SK-N-SH (cell line): ENCODE data around the gene WRAP73. TPM values are rescaled to one million over a fixed set of nuclear protein-coding genes. Genes with fewer than 3 reads are reported as not detected.
A peak's percentile ranks its signal among the peaks of the same experiment; 100 is the strongest.
"Not testable (repeated sequence)": the region's sequence is repeated elsewhere in the genome, so short reads cannot be mapped to it uniquely, and the experiment has no call there.

Experiments used
- CTCF ChIA-PET: fragments of 300-600, 350-600 bp; formaldehyde crosslinking; extraction: SDS; loops from one replicate; lab custom pipeline; 2021; lab: Yijun Ruan, JAX
- POLR2A ChIA-PET: fragments of 350-600 bp; sonication (Branson Sonifier 250); formaldehyde crosslinking; extraction: SDS; loops from one replicate; lab custom pipeline; 2020; ENCODE audit warnings: antibody characterized with exemption, inconsistent platforms; lab: Yijun Ruan, JAX
- DNase-seq: peaks from one replicate; pipeline ENCODE4 v3.0.0; 2012
- H2AFZ ChIP-seq: fragments of 200-600 bp; sonication (generic); 2 replicates; pipeline ENCODE4 v1.8.1; 2016; ENCODE audit warnings: antibody characterized with exemption, mild to moderate bottlenecking, low read depth
- H3F3A ChIP-seq: fragments of 200-600 bp; sonication (generic); replicated peaks from 2 replicates; pipeline ENCODE3; 2016; ENCODE audit warnings: antibody characterized with exemption, mild to moderate bottlenecking; ENCODE audit not compliant: insufficient read depth
- H3K27ac ChIP-seq, 2 experiments: fragments of 200-500 bp in 1 of 2; fragments of 200-600 bp in 1 of 2; sonication (Bioruptor generic) in 1 of 2; sonication (generic), shearing (Covaris generic) in 1 of 2; 2 replicates each; pipeline versions ENCODE4 v1.5.1 to v1.6.1; 2014 to 2016; ENCODE audit warnings: low read depth in 2 of 2, inconsistent platforms in 1 of 2, low read length in 1 of 2, mild to moderate bottlenecking in 1 of 2, mixed read lengths in 1 of 2
- H3K27me3 ChIP-seq: fragments of 200-600 bp; sonication (generic), shearing (Covaris generic); 2 replicates; pipeline ENCODE4 v1.6.1; 2016; ENCODE audit warnings: mixed run types; ENCODE audit not compliant: insufficient read depth
- H3K36me3 ChIP-seq, 2 experiments: fragments of 200-500 bp in 1 of 2; fragments of 200-600 bp in 1 of 2; sonication (Bioruptor generic) in 1 of 2; sonication (generic) in 1 of 2; replicated peaks in 1 of 2; 2 replicates each; pipeline versions ENCODE3 to v1.5.1; 2014 to 2016; ENCODE audit warnings: low read length in 1 of 2, mild to moderate bottlenecking in 1 of 2; ENCODE audit not compliant: insufficient read depth in 2 of 2, control insufficient read depth in 1 of 2
- H3K4me1 ChIP-seq, 2 experiments: fragments of 200-500 bp in 1 of 2; fragments of 200-600 bp in 1 of 2; sonication (Bioruptor generic) in 1 of 2; sonication (generic), shearing (Covaris generic) in 1 of 2; 2 replicates each; pipeline versions ENCODE4 v1.5.1 to v1.6.1; 2014 to 2016; ENCODE audit warnings: low read depth in 1 of 2, low read length in 1 of 2, mixed run types in 1 of 2; ENCODE audit not compliant: insufficient read depth in 2 of 2, control insufficient read depth in 1 of 2
- H3K4me2 ChIP-seq: fragments of 200-600 bp; sonication (generic), shearing (Covaris generic); 2 replicates; pipeline ENCODE4 v1.6.1; 2017; ENCODE audit warnings: mixed run types
- H3K4me3 ChIP-seq, 2 experiments: fragments of 200-500 bp in 1 of 2; fragments of 200-600 bp in 1 of 2; sonication (Bioruptor generic) in 1 of 2; sonication (generic), shearing (Covaris generic) in 1 of 2; 2 replicates each; pipeline versions ENCODE4 v1.5.1 to v1.8.1; 2014 to 2016; ENCODE audit warnings: low read depth in 2 of 2, inconsistent platforms in 1 of 2, low read length in 1 of 2, mild to moderate bottlenecking in 1 of 2, mixed read lengths in 1 of 2, moderate library complexity in 1 of 2
- H3K79me2 ChIP-seq: fragments of 200-600 bp; sonication (generic); 2 replicates; pipeline ENCODE4 v1.8.1; 2017; ENCODE audit warnings: mild to moderate bottlenecking; ENCODE audit not compliant: insufficient read depth
- H3K9ac ChIP-seq: fragments of 200-600 bp; sonication (generic); 2 replicates; pipeline ENCODE4 v1.6.1; 2017; ENCODE audit warnings: mixed run types
- H3K9me2 ChIP-seq: fragments of 200-600 bp; sonication (generic); 2 replicates; pipeline ENCODE4 v1.6.1; 2017; ENCODE audit warnings: mixed run types
- H3K9me3 ChIP-seq: fragments of 200-600 bp; sonication (generic); 2 replicates; pipeline ENCODE4 v1.6.1; 2017; ENCODE audit warnings: mixed run types, mild to moderate bottlenecking, moderate library complexity
- H4K20me1 ChIP-seq: fragments of 200-600 bp; sonication (generic); 2 replicates; pipeline ENCODE4 v1.6.1; 2017; ENCODE audit warnings: mild to moderate bottlenecking, mixed run types; ENCODE audit not compliant: insufficient read depth
- CTCF ChIP-seq: fragments of 200-600 bp; sonication (generic); IDR thresholded peaks from 2 replicates; pipeline ENCODE4 v1.6.1; 2017; ENCODE audit warnings: antibody characterized with exemption, mild to moderate bottlenecking, moderate library complexity
- EP300 ChIP-seq, 2 experiments: IDR thresholded peaks; 2 replicates each; pipeline versions ENCODE4 v1.4.0 to v1.6.1; 2012; ENCODE audit warnings: borderline replicate concordance in 1 of 2, low read depth in 1 of 2, low read length in 1 of 2
- RAD21 ChIP-seq: IDR thresholded peaks from 2 replicates; pipeline ENCODE4 v1.6.1; 2012; ENCODE audit warnings: mild to moderate bottlenecking, low read length
- SMC3 ChIP-seq: IDR thresholded peaks from 2 replicates; pipeline ENCODE4 v1.6.1; 2012; ENCODE audit warnings: low read depth, low read length, improper control_type of control experiment
- WGBS: methylation state at CpG from one replicate; pipeline ENCODE4 v1.1.6; 2017; ENCODE audit warnings: low lambda C conversion rate; 5-methylcytosine and 5-hydroxymethylcytosine counted together
- polyA plus RNA-seq, 3 experiments: library from polyadenylated mRNA; depleted of rRNA; stranded (reverse); fragments of >200 nt; gene quantifications; 2 replicates each; pipeline ENCODE4 v1.2.3, GENCODE V29; 2012

Gene WRAP73
- polyA plus RNA-seq, 1 of the 3 experiments (the other 2 are of a cell fraction): 61.9 TPM

GRCh38 chr1:3623441-3624199 is 26.3 kb downstream of the WRAP73 start:
- ChIA-PET POLR2A (no interaction called here), CTCF (interaction anchor here (0.8 to 6.4 kb wide), 7 partner anchors 9 to 152 kb away, joined by 3 to 78 read pairs (median 4); no protein-coding TSS in a partner anchor)
- Histone ChIP-seq H3F3A (peaks cover 3% of the 10 kb centered on the region), H3K9me3 (no peaks in the 10 kb centered on the region), H2AFZ (peak overlapping the region; percentile 87; the same call in 1 of the 2 replicates), H3K27me3 (no peaks in the 10 kb centered on the region), H3K79me2 (peaks cover 16% of the 10 kb centered on the region), H4K20me1 (no peaks in the 10 kb centered on the region), H3K4me2 (peak overlapping the region; percentile 90), H3K27ac (peak overlapping the region; percentile 20 to 65; a peak in 2 of 4 replicates), H3K36me3 (peaks cover 4 to 13% of the 10 kb centered on the region in 2 experiments), H3K4me1 (peaks cover 0 to 38% of the 10 kb centered on the region in 2 experiments; a peak in 2 of 4 replicates), H3K9ac (peak overlapping the region; percentile 67; the same call in 1 of the 2 replicates), H3K9me2 (no peaks in the 10 kb centered on the region), H3K4me3 (peak overlapping the region; percentile 84 to 93)
- no peak for DNase-seq
- no peak for TF ChIP-seq CTCF
- no peak for TF ChIP-seq EP300 (IDR thresholded peaks at IDR 0.05; ENCODE audit: borderline replicate concordance in 1 of 2, low read depth in 1 of 2, low read length in 1 of 2)
- 29% methylated on average over 18 of the region's 23 CpGs for WGBS

- POLR2A ChIA-PET: not testable (repeated sequence)
- CTCF ChIA-PET: interaction anchor here (1.0 to 6.4 kb wide), 11 partner anchors 14 to 164 kb away, joined by 3 to 78 read pairs (median 7); partner anchors contain the start of gene WRAP73
Observed at GRCh38 chr1:3622102-3622501, 27.8 kb downstream of the WRAP73 start.

GRCh38 chr1:3621151-3621671 is 28.7 kb downstream of the WRAP73 start:
- H3K9me2 ChIP-seq, H3K4me3 ChIP-seq, H3K9me3 ChIP-seq, POLR2A ChIA-PET, H3F3A ChIP-seq, H4K20me1 ChIP-seq, H3K27me3 ChIP-seq, H2AFZ ChIP-seq, H3K4me2 ChIP-seq, H3K9ac ChIP-seq, H3K36me3 ChIP-seq, H3K27ac ChIP-seq, DNase-seq: not testable (repeated sequence)
- peaks cover 0 to 25% of the 10 kb centered on the region in 2 experiments; a peak in 1 of 4 replicates for H3K4me1 ChIP-seq
- TF ChIP-seq RAD21 (peak; percentile 57), CTCF (peak; percentile 54), SMC3 (peak; percentile 49)
- WGBS: 29% methylated on average over 15 of the region's 15 CpGs
- CTCF ChIA-PET: interaction anchor here (0.7 to 6.4 kb wide), 17 partner anchors 8 to 163 kb away, joined by 3 to 78 read pairs (median 5); partner anchors contain the start of gene WRAP73
- H3K79me2 ChIP-seq: peaks cover 13% of the 10 kb centered on the region

More at GRCh38 chr1:3622102-3622501, 27.8 kb downstream of the WRAP73 start:
- not testable (repeated sequence) for H3K9me3 ChIP-seq, H3K27ac ChIP-seq, H3F3A ChIP-seq, H4K20me1 ChIP-seq, H3K27me3 ChIP-seq, H3K36me3 ChIP-seq, H3K9ac ChIP-seq, H3K9me2 ChIP-seq, H2AFZ ChIP-seq, H3K4me2 ChIP-seq, DNase-seq, H3K4me3 ChIP-seq
- H3K79me2 ChIP-seq: peaks cover 16% of the 10 kb centered on the region
- 68% methylated on average over 9 of the region's 9 CpGs for WGBS
- H3K4me1 ChIP-seq: peaks cover 0 to 25% of the 10 kb centered on the region in 2 experiments; a peak in 1 of 4 replicates
